ENCODE data around the gene SLC6A18. TPM values are rescaled to one million over a fixed set of nuclear protein-coding genes. Genes with fewer than 3 reads are reported as not detected.

SLC6A18 gene
- total and polyA plus RNA-seq, 9 of the 15 experiments (the other 6 are each of a cell fraction or from before 2014, with no cell fraction given) = not detected

- intact Hi-C loops (cut with micrococcal nuclease) = no loop called here
- Histone ChIP-seq H3K27me3 (ENCODE audit: control insufficient read depth in 2 of 2, insufficient read depth in 2 of 2, low read length in 2 of 2) (peaks cover 6 to 34% of the 10 kb centered on the region in 2 experiments; a peak in 4 of 5 replicates), H3K4me3 (no peak overlapping the region), H3K4me2 (ENCODE audit: insufficient read depth, low read length) (no peak overlapping the region), H3K9ac (ENCODE audit: insufficient read depth in 1 of 2, low read depth in 2 of 2, low read length in 2 of 2) (no peak overlapping the region), H3K9me3 (replicated peaks; ENCODE audit: control insufficient read depth, insufficient read depth, low read depth, low read length) (no peaks in the 10 kb centered on the region), H3K9me1 (ENCODE audit: control insufficient read depth, insufficient read depth, low read length) (no peaks in the 10 kb centered on the region), H4K20me1 (replicated peaks; ENCODE audit: control insufficient read depth, insufficient read depth, low read length) (peaks cover 22% of the 10 kb centered on the region), H3K4me1 (replicated peaks in 1 of 2; ENCODE audit: control insufficient read depth in 2 of 2, insufficient read depth in 2 of 2, low read length in 2 of 2) (peaks cover 0 to 9% of the 10 kb centered on the region in 2 experiments; a peak in 1 of 5 replicates), H3K79me2 (ENCODE audit: control insufficient read depth, insufficient read depth, low read length) (no peaks in the 10 kb centered on the region), H3K27ac (ENCODE audit: extremely low read depth, low read depth, low read length) (no peak overlapping the region), H2AFZ (ENCODE audit: low read depth, low read length) (no peak overlapping the region), H3K36me3 (ENCODE audit: control insufficient read depth, insufficient read depth, low read length) (no peaks in the 10 kb centered on the region)
- WGBS (ENCODE audit: insufficient coverage, low coverage, missing lambda C conversion rate) = 40% methylated on average over 20 of the region's 23 CpGs
- FAIRE-seq (no peak), DNase-seq (ENCODE audit: extremely low read depth in 1 of 4, low spot score in 3 of 4) (no peak), ATAC-seq (no peak)
- ChIA-PET POLR2A (no interaction called here), CTCF (ENCODE audit: low intra/inter-chr PET ratio) (interaction anchor here (0.5 kb wide), 1 partner anchor 50 kb away, joined by 3 read pairs; no protein-coding TSS in a partner anchor)
- in situ Hi-C loops (cut with MboI) = no loop called here
- BruUV-seq (replicated peaks) = no TSS peak
- TF ChIP-seq NR2C1 (IDR thresholded peaks at IDR 0.05) (no peak), NR2C1 (tag; IDR thresholded peaks at IDR 0.05) (0 out of 2 replicates have a peak, but pooled peaks have one; percentile 13), POLR3G (IDR thresholded peaks at IDR 0.05; ENCODE audit: extremely low read depth, insufficient read length, insufficient replicate concordance) (no peak), FOSL1 (tag; conservative IDR thresholded peaks at IDR 0.05) (no peak), KDM1A (IDR thresholded peaks at IDR 0.05) (peak in 1 of 2 experiments; percentile 49; a peak in 1 of 4 replicates), SREBF1 (IDR thresholded peaks at IDR 0.05; ENCODE audit: borderline replicate concordance, low read depth, low read length) (no peak), ZNF24 (IDR thresholded peaks at IDR 0.05) (no peak), MBD2 (IDR thresholded peaks at IDR 0.05; ENCODE audit: borderline replicate concordance, low read depth) (no peak), ARID3B (CRISPR knock-in tag; IDR thresholded peaks at IDR 0.05; ENCODE audit: borderline replicate concordance) (no peak)
Measured at GRCh38 chr5:1259806-1260480, 34.8 kb downstream of the SLC6A18 start.

All from K562 (cell line).